ENCODE data around the gene SPHK1.

SPHK1 gene

GRCh38 chr17:76433693-76434092 lies 49.3 kb downstream of the SPHK1 start:
- no peak for DNase-seq (ENCODE audit: low read depth in 2 of 2)

- no peak for DNase-seq (ENCODE audit: low read depth in 2 of 2)
Observed at GRCh38 chr17:76434870-76435269, 50.5 kb downstream of the SPHK1 start.

- DNase-seq (ENCODE audit: low read depth in 2 of 2), result no peak
Observed at GRCh38 chr17:76435751-76436150, 51.3 kb downstream of the SPHK1 start.

All from stimulated activated CD8-positive, alpha-beta memory T cell treated with anti-CD3 and anti-CD28 coated beads, Interleukin-7, amount 100 ng/mL, for 4 hours (primary cell).